ENCODE results near the gene MEST. TPM values are rescaled to one million over a fixed set of nuclear protein-coding genes. Genes with fewer than 3 reads are reported as not detected.
"Not testable (repeated sequence)": the region's sequence is repeated elsewhere in the genome, so short reads cannot be mapped to it uniquely, and the experiment has no call there.

The MEST gene, protein sequence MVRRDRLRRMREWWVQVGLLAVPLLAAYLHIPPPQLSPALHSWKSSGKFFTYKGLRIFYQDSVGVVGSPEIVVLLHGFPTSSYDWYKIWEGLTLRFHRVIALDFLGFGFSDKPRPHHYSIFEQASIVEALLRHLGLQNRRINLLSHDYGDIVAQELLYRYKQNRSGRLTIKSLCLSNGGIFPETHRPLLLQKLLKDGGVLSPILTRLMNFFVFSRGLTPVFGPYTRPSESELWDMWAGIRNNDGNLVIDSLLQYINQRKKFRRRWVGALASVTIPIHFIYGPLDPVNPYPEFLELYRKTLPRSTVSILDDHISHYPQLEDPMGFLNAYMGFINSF
- total RNA-seq (1 to 10 TPM; 4.6 to 5.1 TPM), total RNA-seq (1.4 to 2.8 reads per million in 2 donors)

DNA sequence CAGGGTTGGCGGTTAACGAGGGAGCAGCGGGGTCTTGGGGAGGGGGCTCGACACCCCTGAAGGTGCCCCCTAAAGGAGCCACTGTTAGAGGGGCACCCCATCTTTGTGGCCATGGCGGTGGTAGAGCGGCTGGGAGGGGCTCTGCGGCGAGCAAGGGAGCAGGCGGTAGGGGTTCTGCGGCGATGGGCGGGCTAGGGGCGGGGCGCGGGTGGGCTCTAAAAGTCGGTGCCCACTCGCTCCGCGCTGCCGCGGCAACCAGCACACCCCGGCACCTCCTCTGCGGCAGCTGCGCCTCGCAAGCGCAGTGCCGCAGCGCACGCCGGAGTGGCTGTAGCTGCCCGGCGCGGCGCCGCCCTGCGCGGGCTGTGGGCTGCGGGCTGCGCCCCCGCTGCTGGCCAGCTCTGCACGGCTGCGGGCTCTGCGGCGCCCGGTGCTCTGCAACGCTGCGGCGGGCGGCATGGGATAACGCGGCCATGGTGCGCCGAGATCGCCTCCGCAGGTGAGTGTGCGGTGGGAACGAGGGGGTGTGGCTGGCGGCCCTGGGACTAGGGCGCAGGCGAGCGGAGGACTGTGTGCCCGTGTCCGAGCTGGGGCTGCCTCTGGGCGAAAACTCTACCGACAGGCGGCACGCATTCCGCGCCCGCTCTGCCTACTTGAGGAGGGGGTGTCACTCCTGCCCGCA, at the start of gene MEST:
TSS of gene MEST (plus strand) at position 245 of the 682 bp plus-strand sequence. CDS start at position 474, 229 bp downstream.
- no peaks in the 10 kb centered on the region for H3K9me3 ChIP-seq (ENCODE audit: control insufficient read depth, low read length, poor library complexity, severe bottlenecking)
- peak within 1 kb of the TSS; percentile 70 for H3K4me3 Mint-ChIP-seq
- H3K27ac Mint-ChIP-seq = no peak within 1 kb of the TSS
- no peak for ATAC-seq
- no peak for DNase-seq
- H3K4me1 Mint-ChIP-seq = peaks cover 7% of the 10 kb centered on the region
- peaks cover 61% of the 10 kb centered on the region for H3K27me3 Mint-ChIP-seq
- H3K36me3 Mint-ChIP-seq (ENCODE audit: low read depth) = no peaks in the 10 kb centered on the region

DNA sequence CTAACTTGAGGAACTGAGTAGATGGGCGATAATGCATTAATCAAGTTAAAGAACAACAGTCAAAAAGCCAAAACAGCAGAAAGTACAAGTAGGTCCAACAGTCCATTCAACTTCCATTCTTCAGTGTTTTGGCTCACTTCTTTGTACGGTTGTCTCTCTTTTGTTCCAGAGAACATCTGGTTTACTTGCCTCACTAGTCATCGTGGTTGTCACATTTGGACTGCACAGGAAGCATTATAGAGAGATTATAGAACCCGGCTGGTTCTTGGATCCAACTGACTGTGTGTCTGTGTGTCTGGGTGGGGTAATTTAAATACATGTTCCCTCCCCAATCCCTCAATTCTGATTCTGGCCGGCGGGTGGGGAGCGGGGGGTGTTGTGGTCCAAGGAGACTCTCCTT, 49.3 kb upstream of the MEST start:
- Mint-ChIP-seq H3K4me1 (peaks cover 14% of the 10 kb centered on the region), H3K27me3 (peaks cover 14% of the 10 kb centered on the region), H3K4me3 (no peak overlapping the region), H3K27ac (no peak overlapping the region), H3K36me3 (ENCODE audit: low read depth) (peaks cover 3% of the 10 kb centered on the region)
- no peaks in the 10 kb centered on the region for H3K9me3 ChIP-seq (ENCODE audit: control insufficient read depth, low read length, poor library complexity, severe bottlenecking)
- DNase-seq = no peak
- no peak for ATAC-seq

DNA sequence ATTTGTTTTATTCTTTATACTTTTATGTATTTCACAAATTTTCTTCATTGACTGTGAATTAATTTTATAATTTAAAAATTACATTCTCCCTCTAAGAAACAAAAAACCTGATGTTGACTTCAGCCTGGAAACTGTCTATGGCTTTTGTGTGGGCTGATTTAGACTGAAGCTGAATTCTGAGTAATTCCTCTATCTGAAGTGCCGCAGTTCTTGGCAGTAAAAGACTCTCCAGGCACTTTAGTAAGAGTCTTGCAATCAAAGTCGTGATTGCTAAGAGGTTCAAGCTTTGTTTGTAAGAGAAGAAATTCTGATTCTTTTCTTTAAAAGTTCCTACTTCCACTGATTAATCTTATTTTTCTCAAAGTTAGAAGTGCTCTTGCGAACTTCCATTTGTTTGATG, 47.7 kb upstream of the MEST start:
- no peak overlapping the region for H3K27ac Mint-ChIP-seq
- H3K4me3 Mint-ChIP-seq = no peak overlapping the region
- peaks cover 14% of the 10 kb centered on the region for H3K4me1 Mint-ChIP-seq
- peaks cover 14% of the 10 kb centered on the region for H3K27me3 Mint-ChIP-seq
- peaks cover 3% of the 10 kb centered on the region for H3K36me3 Mint-ChIP-seq (ENCODE audit: low read depth)
- ATAC-seq = no peak
- no peak for DNase-seq
- H3K9me3 ChIP-seq (ENCODE audit: control insufficient read depth, low read length, poor library complexity, severe bottlenecking) = no peaks in the 10 kb centered on the region

DNA sequence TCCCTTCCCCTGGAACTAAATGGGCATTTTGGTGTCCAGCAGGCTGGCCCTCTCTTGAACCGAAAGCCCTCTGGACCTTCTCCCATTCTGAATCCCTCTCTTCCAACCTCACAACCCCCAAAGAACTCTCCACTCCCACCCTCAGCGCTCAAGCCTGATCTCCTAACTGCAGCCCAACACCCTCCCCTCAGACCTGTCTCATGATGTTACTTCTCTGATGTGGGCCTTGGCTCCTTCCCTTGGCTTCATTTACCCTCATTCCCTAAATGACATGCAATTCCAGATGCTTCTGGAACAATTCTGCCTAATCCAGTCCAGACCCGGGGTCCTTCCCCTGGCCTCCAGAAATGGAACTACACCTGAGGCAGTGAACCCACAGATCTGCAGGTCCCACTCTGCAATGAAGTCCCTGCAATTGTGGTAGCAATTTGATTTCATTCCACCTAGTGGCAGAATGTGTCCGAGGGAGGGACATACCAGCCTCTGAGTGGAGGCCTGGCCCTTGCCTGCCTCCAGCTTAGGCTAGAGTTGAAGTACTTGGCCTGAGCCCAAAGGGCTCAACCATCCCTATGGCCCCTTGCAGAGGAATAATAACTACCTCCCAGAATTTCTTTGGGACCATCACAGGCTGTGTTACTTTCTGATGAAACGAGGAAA, 47.0 kb upstream of the MEST start:
- no peaks in the 10 kb centered on the region for H3K9me3 ChIP-seq (ENCODE audit: control insufficient read depth, low read length, poor library complexity, severe bottlenecking)
- Mint-ChIP-seq H3K36me3 (ENCODE audit: low read depth) (peaks cover 3% of the 10 kb centered on the region), H3K27me3 (peaks cover 14% of the 10 kb centered on the region), H3K4me1 (peaks cover 14% of the 10 kb centered on the region), H3K4me3 (no peak overlapping the region), H3K27ac (no peak overlapping the region)
- DNase-seq = no peak
- no peak for ATAC-seq

- no peak for DNase-seq
- H3K4me3 Mint-ChIP-seq = no peak overlapping the region
- ATAC-seq = no peak
- H3K36me3 Mint-ChIP-seq (ENCODE audit: low read depth) = no peaks in the 10 kb centered on the region
- peaks cover 10% of the 10 kb centered on the region for H3K4me1 Mint-ChIP-seq
- no peaks in the 10 kb centered on the region for H3K9me3 ChIP-seq (ENCODE audit: control insufficient read depth, low read length, poor library complexity, severe bottlenecking)
- H3K27ac Mint-ChIP-seq = no peak overlapping the region
- H3K27me3 Mint-ChIP-seq = peaks cover 14% of the 10 kb centered on the region
Observed at GRCh38 chr7:130446259-130446658, 45.6 kb upstream of the MEST start.

- H3K4me3 Mint-ChIP-seq; ATAC-seq; H3K36me3 Mint-ChIP-seq (ENCODE audit: low read depth); H3K9me3 ChIP-seq (ENCODE audit: control insufficient read depth, low read length, poor library complexity, severe bottlenecking); H3K27ac Mint-ChIP-seq; H3K4me1 Mint-ChIP-seq; H3K27me3 Mint-ChIP-seq; DNase-seq: not testable (repeated sequence)
Observed at GRCh38 chr7:130451344-130451743, 40.5 kb upstream of the MEST start.

DNA sequence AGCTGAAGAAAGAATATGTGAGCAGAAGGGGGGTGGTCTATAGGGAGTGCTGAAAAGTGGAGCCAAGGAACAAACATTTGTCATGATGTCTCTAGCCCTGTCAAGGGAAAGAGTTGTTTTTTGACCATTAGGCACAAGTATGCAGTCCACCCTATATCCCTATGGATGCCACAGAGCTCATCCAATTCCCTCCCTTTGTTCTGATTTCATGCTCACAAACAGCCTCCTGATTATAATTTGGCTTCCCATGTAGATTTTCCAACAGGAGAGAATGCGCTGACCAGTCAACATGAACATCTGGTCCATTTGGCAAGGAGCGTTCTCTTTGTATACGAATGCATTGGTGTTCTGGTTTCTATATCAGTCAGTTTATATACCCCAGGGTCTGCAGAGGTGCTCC, 38.9 kb upstream of the MEST start:
- no peaks in the 10 kb centered on the region for H3K9me3 ChIP-seq (ENCODE audit: control insufficient read depth, low read length, poor library complexity, severe bottlenecking)
- DNase-seq = no peak
- H3K27ac Mint-ChIP-seq = no peak overlapping the region
- no peaks in the 10 kb centered on the region for H3K4me1 Mint-ChIP-seq
- no peaks in the 10 kb centered on the region for H3K36me3 Mint-ChIP-seq (ENCODE audit: low read depth)
- no peak overlapping the region for H3K4me3 Mint-ChIP-seq
- H3K27me3 Mint-ChIP-seq = peaks cover 7% of the 10 kb centered on the region
- ATAC-seq = no peak

DNA sequence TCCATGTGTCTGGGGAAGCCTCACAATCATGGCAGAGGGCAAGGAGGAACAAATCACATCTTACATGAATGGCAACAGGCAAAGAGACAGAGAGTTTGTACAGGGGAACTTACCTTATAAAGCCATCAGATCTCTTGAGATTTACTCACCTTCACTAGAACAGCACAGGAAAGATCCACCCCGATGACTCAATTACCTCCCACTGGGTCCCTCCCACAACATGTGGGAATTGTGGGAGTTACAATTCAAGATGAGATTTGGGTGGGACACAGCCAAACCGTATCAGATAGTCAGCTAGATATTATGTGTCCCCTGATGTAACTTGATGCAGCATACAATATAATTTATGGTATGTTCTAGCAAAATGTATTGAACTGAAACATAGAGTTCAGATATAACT, 36.9 kb upstream of the MEST start:
- ATAC-seq (no peak), DNase-seq (no peak)
- no peaks in the 10 kb centered on the region for H3K9me3 ChIP-seq (ENCODE audit: control insufficient read depth, low read length, poor library complexity, severe bottlenecking)
- Mint-ChIP-seq H3K27ac (no peak overlapping the region), H3K27me3 (peaks cover 7% of the 10 kb centered on the region), H3K4me1 (no peaks in the 10 kb centered on the region), H3K36me3 (ENCODE audit: low read depth) (no peaks in the 10 kb centered on the region), H3K4me3 (no peak overlapping the region)

DNA sequence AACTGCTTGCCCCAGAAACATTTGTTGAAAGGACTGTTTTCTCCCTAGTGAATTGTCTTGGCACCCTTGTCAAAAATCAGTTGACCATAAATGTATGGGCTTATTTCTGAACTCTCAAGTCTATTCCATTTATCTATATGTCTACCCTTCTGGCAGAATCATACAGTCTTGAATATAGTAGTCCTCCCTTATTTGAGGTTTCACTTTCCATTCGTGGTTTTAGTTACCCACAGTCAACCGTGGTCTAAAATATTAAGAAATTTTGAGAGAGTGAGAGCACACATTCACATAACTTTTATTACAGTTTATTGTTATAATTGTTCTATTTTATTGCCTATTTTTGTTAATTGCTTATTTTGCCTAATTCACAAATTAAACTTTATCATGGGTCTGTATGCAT, 33.6 kb upstream of the MEST start:
- H3K9me3 ChIP-seq (ENCODE audit: control insufficient read depth, low read length, poor library complexity, severe bottlenecking) = no peaks in the 10 kb centered on the region
- ATAC-seq (peak; percentile 57), DNase-seq (no peak)
- Mint-ChIP-seq H3K4me1 (no peaks in the 10 kb centered on the region), H3K27me3 (no peaks in the 10 kb centered on the region), H3K36me3 (ENCODE audit: low read depth) (no peaks in the 10 kb centered on the region), H3K27ac (no peak overlapping the region), H3K4me3 (peak overlapping the region; percentile 9)

GRCh38 chr7:130461272-130461671, 30.6 kb upstream of the MEST start:
- no peak overlapping the region for H3K4me3 Mint-ChIP-seq
- H3K9me3 ChIP-seq (ENCODE audit: control insufficient read depth, low read length, poor library complexity, severe bottlenecking) = no peaks in the 10 kb centered on the region
- no peak overlapping the region for H3K27ac Mint-ChIP-seq
- ATAC-seq (no peak), DNase-seq (no peak)
- H3K27me3 Mint-ChIP-seq = peaks cover 16% of the 10 kb centered on the region
- H3K4me1 Mint-ChIP-seq = no peaks in the 10 kb centered on the region
- H3K36me3 Mint-ChIP-seq (ENCODE audit: low read depth) = peaks cover 2% of the 10 kb centered on the region

DNA sequence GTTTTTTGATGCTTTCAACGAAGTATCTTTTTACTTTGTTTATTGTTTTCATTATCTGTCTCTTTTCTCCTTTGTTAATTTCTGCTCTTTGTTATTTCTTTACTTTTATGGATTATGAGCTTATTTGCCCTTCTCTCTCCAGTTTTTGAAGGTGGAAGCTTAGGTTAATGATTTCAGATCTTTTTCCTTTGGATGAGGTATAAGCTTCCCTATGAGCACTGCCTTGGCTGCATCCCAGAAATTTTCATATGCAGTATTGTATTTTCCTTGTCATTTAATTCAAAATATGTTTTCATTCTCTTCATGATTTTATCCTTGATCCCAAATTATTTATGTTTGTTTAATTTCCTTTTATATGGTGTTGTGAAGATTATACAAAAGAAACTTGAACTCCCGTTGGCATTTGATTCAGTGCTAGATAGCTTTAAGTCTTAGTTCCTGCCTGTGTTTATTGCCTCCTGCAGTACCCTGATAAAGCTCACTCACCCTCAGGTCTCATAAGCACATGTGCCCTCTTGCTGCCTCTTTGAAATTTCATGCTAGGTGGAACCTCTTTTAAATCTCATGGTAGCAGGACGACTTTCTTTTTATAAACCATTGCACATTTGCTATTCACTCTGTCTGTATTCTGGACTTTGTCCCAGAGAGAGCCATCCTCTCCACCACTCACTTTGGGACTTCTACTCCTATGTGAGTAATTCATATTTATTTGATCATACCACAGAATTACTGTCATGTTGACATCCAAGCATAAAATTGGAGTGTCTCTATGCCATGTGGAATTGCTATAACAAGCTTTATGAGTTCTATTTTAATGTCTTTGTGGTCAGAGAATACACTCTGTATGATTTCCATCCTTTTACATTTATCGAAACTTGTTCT, 28.1 kb upstream of the MEST start:
- Mint-ChIP-seq H3K36me3 (ENCODE audit: low read depth) (peaks cover 5% of the 10 kb centered on the region), H3K27me3 (peaks cover 21% of the 10 kb centered on the region), H3K4me3 (no peak overlapping the region), H3K27ac (no peak overlapping the region), H3K4me1 (no peaks in the 10 kb centered on the region)
- DNase-seq = no peak
- no peaks in the 10 kb centered on the region for H3K9me3 ChIP-seq (ENCODE audit: control insufficient read depth, low read length, poor library complexity, severe bottlenecking)
- no peak for ATAC-seq

GRCh38 chr7:130468612-130469011, 23.3 kb upstream of the MEST start:
- Mint-ChIP-seq H3K36me3 (ENCODE audit: low read depth) (peaks cover 5% of the 10 kb centered on the region), H3K4me1 (no peaks in the 10 kb centered on the region)

DNA sequence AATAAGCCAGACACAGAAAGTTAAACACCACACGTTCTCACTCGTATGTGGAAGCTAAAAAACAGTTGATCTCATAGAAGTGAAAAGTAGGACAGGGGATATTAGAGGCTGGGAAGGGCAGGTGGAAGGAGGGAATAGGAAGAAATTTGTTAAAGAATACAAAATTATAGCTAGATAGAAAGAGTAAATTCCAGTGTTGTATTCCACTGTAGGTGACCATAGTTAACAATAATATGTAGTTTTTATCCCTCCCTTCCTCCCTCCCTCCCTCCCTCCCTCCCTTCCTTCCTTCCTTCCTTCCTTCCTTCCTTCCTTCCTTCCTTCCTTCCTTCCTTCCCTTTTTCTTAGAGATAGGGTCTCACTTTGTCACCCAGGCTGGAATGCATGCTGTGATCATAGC, 19.9 kb upstream of the MEST start:
- Mint-ChIP-seq H3K27me3 (peaks cover 47% of the 10 kb centered on the region), H3K36me3 (ENCODE audit: low read depth) (peaks cover 3% of the 10 kb centered on the region), H3K27ac (no peak overlapping the region), H3K4me3 (no peak overlapping the region), H3K4me1 (peaks cover 3% of the 10 kb centered on the region)
- ATAC-seq (no peak), DNase-seq (no peak)
- H3K9me3 ChIP-seq (ENCODE audit: control insufficient read depth, low read length, poor library complexity, severe bottlenecking) = no peaks in the 10 kb centered on the region

More at GRCh38 chr7:130468612-130469011, 23.3 kb upstream of the MEST start:
- H3K27me3 Mint-ChIP-seq = peaks cover 44% of the 10 kb centered on the region
- ATAC-seq (no peak), DNase-seq (no peak)
- no peaks in the 10 kb centered on the region for H3K9me3 ChIP-seq (ENCODE audit: control insufficient read depth, low read length, poor library complexity, severe bottlenecking)
- no peak overlapping the region for H3K4me3 Mint-ChIP-seq
- peak overlapping the region; percentile 2 for H3K27ac Mint-ChIP-seq
